Measurements from ENCODE around the gene TAF12.
"Not testable (repeated sequence)": the region's sequence is repeated elsewhere in the genome, so short reads cannot be mapped to it uniquely, and the experiment has no call there.

The TAF12 gene

GRCh38 chr1:28653063-28653462 is 10.2 kb upstream of the TAF12 start:
- not testable (repeated sequence) for H3K27me3 ChIP-seq (ENCODE audit: insufficient read depth, low read depth); H3K79me2 ChIP-seq (ENCODE audit: insufficient read depth, low read depth); H3K4me2 ChIP-seq; H2AFZ ChIP-seq (ENCODE audit: low read depth); H4K20me1 ChIP-seq (ENCODE audit: insufficient read depth); H3K27ac ChIP-seq; H3K36me3 ChIP-seq (ENCODE audit: insufficient read depth); H3K9ac ChIP-seq; H3K4me3 ChIP-seq (IDR thresholded peaks at IDR 0.05; ENCODE audit: insufficient read depth, low read depth, low read length)
- H3K4me1 ChIP-seq (ENCODE audit: low read depth, poor library complexity, severe bottlenecking) = peaks cover 17% of the 10 kb centered on the region

GRCh38 chr1:28648474-28649198 is 5.8 kb upstream of the TAF12 start, which contains the start of gene RNU11:
TSS of gene RNU11 (plus strand) at chr1:28648600.
- peaks cover 8% of the 10 kb centered on the region; the same call in 1 of the 2 replicates for H3K79me2 ChIP-seq (ENCODE audit: insufficient read depth, low read depth)
- H3K27ac ChIP-seq = peak within 1 kb of the TSS; percentile 94
- no peaks in the 10 kb centered on the region for H4K20me1 ChIP-seq (ENCODE audit: insufficient read depth)
- H3K36me3 ChIP-seq (ENCODE audit: insufficient read depth) = no peaks in the 10 kb centered on the region
- peak within 1 kb of the TSS; percentile 66 for H3K4me2 ChIP-seq
- H2AFZ ChIP-seq (ENCODE audit: low read depth) = peak within 1 kb of the TSS; percentile 38
- H3K9ac ChIP-seq = peak within 1 kb of the TSS; percentile 86
- peak within 1 kb of the TSS; percentile 81 for H3K4me3 ChIP-seq (IDR thresholded peaks at IDR 0.05; ENCODE audit: insufficient read depth, low read depth, low read length)
- peaks cover 39% of the 10 kb centered on the region for H3K4me1 ChIP-seq (ENCODE audit: low read depth, poor library complexity, severe bottlenecking)
- no peaks in the 10 kb centered on the region for H3K27me3 ChIP-seq (ENCODE audit: insufficient read depth, low read depth)
- 0 out of 2 replicates have a peak, but pooled peaks have one; percentile 19 for TF ChIP-seq CTCF (conservative IDR thresholded peaks at IDR 0.05; ENCODE audit: low read depth, low read length)

GRCh38 chr1:28648008-28648473 is 5.2 kb upstream of the TAF12 start:
- peak overlapping the region; percentile 81 for H3K4me3 ChIP-seq (IDR thresholded peaks at IDR 0.05; ENCODE audit: insufficient read depth, low read depth, low read length)
- no peaks in the 10 kb centered on the region for H3K27me3 ChIP-seq (ENCODE audit: insufficient read depth, low read depth)
- peak overlapping the region; percentile 86 for H3K9ac ChIP-seq
- H3K4me2 ChIP-seq = peak overlapping the region; percentile 66
- peaks cover 39% of the 10 kb centered on the region for H3K4me1 ChIP-seq (ENCODE audit: low read depth, poor library complexity, severe bottlenecking)
- H3K27ac ChIP-seq = peak overlapping the region; percentile 94
- peak overlapping the region; percentile 25; the same call in 1 of the 2 replicates for H2AFZ ChIP-seq (ENCODE audit: low read depth)
- no peaks in the 10 kb centered on the region for H3K36me3 ChIP-seq (ENCODE audit: insufficient read depth)
- TF ChIP-seq CTCF (conservative IDR thresholded peaks at IDR 0.05; ENCODE audit: low read depth, low read length) = no peak
- H4K20me1 ChIP-seq (ENCODE audit: insufficient read depth) = no peaks in the 10 kb centered on the region
- H3K79me2 ChIP-seq (ENCODE audit: insufficient read depth, low read depth) = peaks cover 8% of the 10 kb centered on the region; the same call in 1 of the 2 replicates

- H3K79me2 ChIP-seq (ENCODE audit: insufficient read depth, low read depth) = peaks cover 18% of the 10 kb centered on the region
- peaks cover 50% of the 10 kb centered on the region for H3K4me1 ChIP-seq (ENCODE audit: low read depth, poor library complexity, severe bottlenecking)
- H3K4me3 ChIP-seq (IDR thresholded peaks at IDR 0.05; ENCODE audit: insufficient read depth, low read depth, low read length) = no peak overlapping the region
- no peak for TF ChIP-seq CTCF (conservative IDR thresholded peaks at IDR 0.05; ENCODE audit: low read depth, low read length)
- no peak overlapping the region for H3K27ac ChIP-seq
- H3K36me3 ChIP-seq (ENCODE audit: insufficient read depth) = no peaks in the 10 kb centered on the region
- H3K4me2 ChIP-seq = no peak overlapping the region
- no peaks in the 10 kb centered on the region for H3K27me3 ChIP-seq (ENCODE audit: insufficient read depth, low read depth)
- H2AFZ ChIP-seq (ENCODE audit: low read depth) = no peak overlapping the region
- no peaks in the 10 kb centered on the region for H4K20me1 ChIP-seq (ENCODE audit: insufficient read depth)
- no peak overlapping the region for H3K9ac ChIP-seq
Observed at GRCh38 chr1:28646040-28646439, 3.2 kb upstream of the TAF12 start.

GRCh38 chr1:28645406-28645805 is 2.5 kb upstream of the TAF12 start:
- not testable (repeated sequence) for H3K4me3 ChIP-seq (IDR thresholded peaks at IDR 0.05; ENCODE audit: insufficient read depth, low read depth, low read length); H3K27me3 ChIP-seq (ENCODE audit: insufficient read depth, low read depth); H3K4me2 ChIP-seq; H2AFZ ChIP-seq (ENCODE audit: low read depth); H4K20me1 ChIP-seq (ENCODE audit: insufficient read depth); H3K27ac ChIP-seq; H3K9ac ChIP-seq; H3K36me3 ChIP-seq (ENCODE audit: insufficient read depth)
- peaks cover 56% of the 10 kb centered on the region for H3K4me1 ChIP-seq (ENCODE audit: low read depth, poor library complexity, severe bottlenecking)
- peaks cover 23% of the 10 kb centered on the region for H3K79me2 ChIP-seq (ENCODE audit: insufficient read depth, low read depth)
